ENCODE results near the gene BRD1.

The BRD1 gene

GRCh38 chr22:49724893-49725489 lies 102.7 kb downstream of the BRD1 start:
- DNase-seq, result peak; percentile 73

- no peak for DNase-seq
These were observed 103.4 kb downstream of the BRD1 start for GRCh38 chr22:49724030-49724892.

GRCh38 chr22:49723478-49724029 lies 104.1 kb downstream of the BRD1 start:
- DNase-seq, result no peak

Data from activated T-cell treated with anti-CD3 and anti-CD28 coated beads, Interleukin-2, amount 50 U/mL, for 1 hour (primary cell).